Astrocyte (in vitro differentiated cells and primary cell): Measurements from ENCODE around the gene SETD7.

Experiments
- CTCF ChIP-seq: IDR thresholded peaks from 2 replicates; pipeline ENCODE4 v1.5.1; 2011; ENCODE audit warnings: low read depth, mild to moderate bottlenecking, inconsistent platforms, low read length, moderate library complexity; ENCODE audit not compliant: insufficient read depth
- EZH2 ChIP-seq: IDR thresholded peaks from 2 replicates; pipeline ENCODE4 v1.6.1; 2012; ENCODE audit warnings: mild to moderate bottlenecking, low read length, inconsistent platforms; ENCODE audit not compliant: insufficient read depth

GRCh38 chr4:139458999-139459398 lies 97.0 kb downstream of the SETD7 start:
- no peak for TF ChIP-seq EZH2
- TF ChIP-seq CTCF = no peak
